ENCODE data around the gene NENF.
A peak's percentile ranks its signal among the peaks of the same experiment; 100 is the strongest.

The NENF gene

GRCh38 chr1:212432272-212432660, 454 bp upstream of the NENF start:
- peak overlapping the region; percentile 75 for H3K4me3 ChIP-seq (ENCODE audit: low read depth, low read length)
- TF ChIP-seq, protein P1, sequence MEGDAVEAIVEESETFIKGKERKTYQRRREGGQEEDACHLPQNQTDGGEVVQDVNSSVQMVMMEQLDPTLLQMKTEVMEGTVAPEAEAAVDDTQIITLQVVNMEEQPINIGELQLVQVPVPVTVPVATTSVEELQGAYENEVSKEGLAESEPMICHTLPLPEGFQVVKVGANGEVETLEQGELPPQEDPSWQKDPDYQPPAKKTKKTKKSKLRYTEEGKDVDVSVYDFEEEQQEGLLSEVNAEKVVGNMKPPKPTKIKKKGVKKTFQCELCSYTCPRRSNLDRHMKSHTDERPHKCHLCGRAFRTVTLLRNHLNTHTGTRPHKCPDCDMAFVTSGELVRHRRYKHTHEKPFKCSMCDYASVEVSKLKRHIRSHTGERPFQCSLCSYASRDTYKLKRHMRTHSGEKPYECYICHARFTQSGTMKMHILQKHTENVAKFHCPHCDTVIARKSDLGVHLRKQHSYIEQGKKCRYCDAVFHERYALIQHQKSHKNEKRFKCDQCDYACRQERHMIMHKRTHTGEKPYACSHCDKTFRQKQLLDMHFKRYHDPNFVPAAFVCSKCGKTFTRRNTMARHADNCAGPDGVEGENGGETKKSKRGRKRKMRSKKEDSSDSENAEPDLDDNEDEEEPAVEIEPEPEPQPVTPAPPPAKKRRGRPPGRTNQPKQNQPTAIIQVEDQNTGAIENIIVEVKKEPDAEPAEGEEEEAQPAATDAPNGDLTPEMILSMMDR (IDR thresholded peaks at IDR 0.05; ENCODE audit: low read depth, low read length): no peak

GRCh38 chr1:212433577-212434462, 1.1 kb downstream of the NENF start:
- TF ChIP-seq, protein P1 (IDR thresholded peaks at IDR 0.05; ENCODE audit: low read depth, low read length): no peak
- H3K4me3 ChIP-seq (ENCODE audit: low read depth, low read length): peak overlapping the region; percentile 75

DNA sequence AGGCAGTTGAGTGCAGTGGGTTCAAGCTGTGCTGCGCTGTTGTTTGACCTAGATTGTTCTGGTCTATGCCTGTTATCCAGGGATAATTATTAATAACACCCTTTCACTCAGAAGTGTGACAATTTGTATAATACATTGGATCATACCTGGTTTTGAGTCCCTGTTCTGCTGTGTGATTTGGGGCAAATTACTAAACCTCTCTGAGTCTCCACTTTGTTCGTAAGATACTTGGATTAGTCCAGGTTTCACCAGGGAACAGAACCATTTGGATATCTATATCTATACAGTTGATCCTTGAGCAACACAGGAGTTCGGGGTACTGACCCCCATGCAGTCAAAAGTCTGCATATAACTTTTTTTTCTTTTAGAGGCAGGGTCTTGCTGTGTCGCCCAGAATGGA, 2.3 kb downstream of the NENF start:
- TF ChIP-seq, protein P1 (IDR thresholded peaks at IDR 0.05; ENCODE audit: low read depth, low read length): no peak
- no peak overlapping the region for H3K4me3 ChIP-seq (ENCODE audit: low read depth, low read length)

DNA sequence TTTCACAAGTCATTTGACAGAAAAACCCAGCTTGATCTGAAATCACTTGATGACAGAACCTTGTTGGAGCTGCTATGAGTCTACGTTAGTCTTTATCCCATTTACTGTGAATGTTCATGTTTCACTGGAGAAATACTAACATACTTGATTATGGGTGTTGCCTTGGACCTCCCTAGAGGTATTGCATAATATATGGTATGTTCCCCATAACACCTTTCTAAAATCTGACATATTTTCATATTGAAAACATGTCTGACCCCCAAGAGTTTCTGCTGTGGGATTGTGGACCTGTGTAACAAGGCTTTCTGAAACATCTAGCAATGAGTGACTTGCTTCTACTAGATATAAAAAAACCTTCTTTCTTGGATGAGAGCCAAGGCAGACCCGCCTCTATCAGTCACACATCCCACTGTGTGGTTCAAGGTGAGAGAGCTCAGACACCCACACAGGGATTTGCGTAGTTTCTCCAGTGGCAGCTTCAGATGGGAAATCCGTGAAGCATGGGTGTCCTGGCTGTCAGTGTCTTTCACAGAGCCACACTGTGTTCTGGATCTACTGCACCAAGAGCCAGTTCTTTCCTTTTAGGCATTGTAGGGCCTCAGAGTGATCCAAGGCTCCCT, 4.6 kb downstream of the NENF start:
- no peak overlapping the region for H3K4me3 ChIP-seq (ENCODE audit: low read depth, low read length)
- TF ChIP-seq, protein P1 (IDR thresholded peaks at IDR 0.05; ENCODE audit: low read depth, low read length): no peak

DNA sequence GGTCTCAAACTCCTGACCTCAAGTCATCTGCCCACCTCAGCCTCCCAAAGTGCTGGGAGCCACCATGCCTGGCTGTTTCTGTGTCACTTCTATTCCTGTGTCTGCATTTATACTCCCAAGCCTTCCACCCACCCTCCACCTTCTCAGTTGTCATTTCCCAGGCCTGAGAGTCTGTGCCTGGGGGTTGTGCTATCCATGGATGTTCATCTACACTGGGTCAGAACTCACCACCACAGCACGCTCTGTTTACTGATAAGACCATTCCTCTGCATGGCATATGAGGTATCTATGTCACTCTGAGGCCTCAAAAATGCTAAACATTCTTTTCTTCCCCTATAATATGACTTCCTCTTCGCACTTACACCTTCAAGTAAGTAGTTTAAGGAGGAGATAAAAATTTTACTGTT, 6.1 kb downstream of the NENF start:
- no peak overlapping the region for H3K4me3 ChIP-seq (ENCODE audit: low read depth, low read length)
- TF ChIP-seq, protein P1 (IDR thresholded peaks at IDR 0.05; ENCODE audit: low read depth, low read length): no peak

- TF ChIP-seq, protein P1 (IDR thresholded peaks at IDR 0.05; ENCODE audit: low read depth, low read length): no peak
- no peak overlapping the region for H3K4me3 ChIP-seq (ENCODE audit: low read depth, low read length)
These were observed 7.7 kb downstream of the NENF start for GRCh38 chr1:212440419-212440818.

DNA sequence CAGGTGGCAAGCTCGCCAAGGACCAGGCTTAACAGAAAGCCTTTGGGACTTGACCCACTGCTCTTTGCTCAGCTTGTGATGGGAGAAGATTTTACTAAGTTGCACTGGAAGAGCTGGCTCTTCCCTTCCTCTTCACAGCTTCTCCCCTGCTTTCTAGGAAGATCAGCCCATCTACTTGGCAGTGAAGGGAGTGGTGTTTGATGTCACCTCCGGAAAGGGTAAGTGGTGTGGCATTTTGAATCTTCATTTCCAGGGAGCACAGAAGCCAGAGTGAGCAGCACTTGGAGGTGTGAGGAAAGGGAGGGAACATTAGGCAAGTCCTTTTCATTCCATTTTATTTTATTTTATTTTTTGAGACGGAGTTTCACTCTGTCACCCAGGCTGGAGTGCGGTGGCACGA, 9.7 kb downstream of the NENF start:
- TF ChIP-seq, protein P1 (IDR thresholded peaks at IDR 0.05; ENCODE audit: low read depth, low read length): no peak
- H3K4me3 ChIP-seq (ENCODE audit: low read depth, low read length): no peak overlapping the region

All from WI38 (cell line).